ENCODE results near the gene RBM19.

RBM19 gene

GRCh38 chr12:113877607-113878006 is 88.5 kb downstream of the RBM19 start:
- no peak for DNase-seq

GRCh38 chr12:113876160-113876559 is 90.0 kb downstream of the RBM19 start:
- no peak for DNase-seq

- no peak for DNase-seq
Measured at GRCh38 chr12:113875691-113876090, 90.4 kb downstream of the RBM19 start.

- no peak for DNase-seq
Measured at GRCh38 chr12:113874999-113875561, 91.0 kb downstream of the RBM19 start.

- no peak for DNase-seq
Measured at GRCh38 chr12:113874326-113874725, 91.8 kb downstream of the RBM19 start.

GRCh38 chr12:113873740-113874139 is 92.4 kb downstream of the RBM19 start:
- no peak for DNase-seq

GRCh38 chr12:113870890-113871289 is 95.2 kb downstream of the RBM19 start:
- DNase-seq: no peak

- no peak for DNase-seq
Measured at GRCh38 chr12:113870035-113870434, 96.1 kb downstream of the RBM19 start.

GRCh38 chr12:113868365-113868764 is 97.8 kb downstream of the RBM19 start:
- DNase-seq: no peak

- DNase-seq: no peak
Measured at GRCh38 chr12:113867258-113867657, 98.9 kb downstream of the RBM19 start.

GRCh38 chr12:113866496-113866895 is 99.6 kb downstream of the RBM19 start:
- no peak for DNase-seq

GRCh38 chr12:113863455-113863845 is 102.7 kb downstream of the RBM19 start:
- no peak for DNase-seq

GRCh38 chr12:113862590-113863454 is 103.3 kb downstream of the RBM19 start:
- DNase-seq: no peak

GRCh38 chr12:113861708-113862312 is 104.3 kb downstream of the RBM19 start:
- no peak for DNase-seq

- DNase-seq: no peak
Measured at GRCh38 chr12:113860950-113861349, 105.2 kb downstream of the RBM19 start.

GRCh38 chr12:113860059-113860820 is 105.9 kb downstream of the RBM19 start:
- no peak for DNase-seq

- no peak for DNase-seq
Measured at GRCh38 chr12:113858841-113859386, 107.2 kb downstream of the RBM19 start.

- no peak for DNase-seq
Measured at GRCh38 chr12:113857371-113857770, 108.8 kb downstream of the RBM19 start.

GRCh38 chr12:113855998-113856397 is 110.1 kb downstream of the RBM19 start:
- DNase-seq: no peak

- DNase-seq: no peak
Measured at GRCh38 chr12:113854385-113855142, 111.6 kb downstream of the RBM19 start.

- DNase-seq: no peak
Measured at GRCh38 chr12:113853491-113853890, 112.6 kb downstream of the RBM19 start.

Data from activated naive CD4-positive, alpha-beta T cell treated with Interleukin-2 at 50 U/mL for 16 hours (primary cell).